Measurements from ENCODE around the gene RAD51B.

- no peak for TF ChIP-seq CTCF (IDR thresholded peaks at IDR 0.05)
- TF ChIP-seq REST (IDR thresholded peaks at IDR 0.05; ENCODE audit: insufficient read depth in 1 of 2, low read depth in 2 of 2, low read length in 1 of 2), result no peak
Observed at GRCh38 chr14:68177728-68178127, 358.1 kb downstream of the RAD51B start.
